HS-5 (cell line): ENCODE data around the gene MED27.

Source experiments
- DNase-seq: peaks from one replicate; pipeline ENCODE4 v3.0.0-alpha.2; 2012; ENCODE audit warnings: low read depth

MED27 gene

GRCh38 chr9:131876486-131876885 is 203.2 kb downstream of the MED27 start:
- DNase-seq: no peak

GRCh38 chr9:131875828-131876485 is 203.7 kb downstream of the MED27 start:
- DNase-seq: peak; percentile 47

- no peak for DNase-seq
Measured at GRCh38 chr9:131874916-131875670, 204.6 kb downstream of the MED27 start.

DNA sequence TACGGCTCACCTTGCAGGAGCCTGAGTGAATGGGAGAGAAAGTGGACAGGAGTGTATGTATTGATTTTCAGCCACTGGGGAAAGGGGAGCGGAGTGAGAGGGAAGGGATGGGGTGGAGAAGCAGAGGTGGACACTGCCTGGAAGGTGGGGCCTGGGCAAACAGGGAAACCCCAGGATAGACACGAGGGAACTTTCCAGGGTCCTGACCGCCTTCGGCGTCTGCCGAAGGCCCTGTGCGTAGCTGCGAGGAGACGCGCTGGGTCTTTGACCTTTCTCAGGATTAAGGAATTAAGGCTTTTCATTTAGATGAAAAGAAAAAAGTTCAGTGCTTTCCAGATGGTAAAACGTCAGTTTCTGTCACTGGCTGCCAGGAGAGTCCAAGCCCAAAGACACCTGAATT is 205.2 kb downstream of the MED27 start:
- DNase-seq: no peak

DNA sequence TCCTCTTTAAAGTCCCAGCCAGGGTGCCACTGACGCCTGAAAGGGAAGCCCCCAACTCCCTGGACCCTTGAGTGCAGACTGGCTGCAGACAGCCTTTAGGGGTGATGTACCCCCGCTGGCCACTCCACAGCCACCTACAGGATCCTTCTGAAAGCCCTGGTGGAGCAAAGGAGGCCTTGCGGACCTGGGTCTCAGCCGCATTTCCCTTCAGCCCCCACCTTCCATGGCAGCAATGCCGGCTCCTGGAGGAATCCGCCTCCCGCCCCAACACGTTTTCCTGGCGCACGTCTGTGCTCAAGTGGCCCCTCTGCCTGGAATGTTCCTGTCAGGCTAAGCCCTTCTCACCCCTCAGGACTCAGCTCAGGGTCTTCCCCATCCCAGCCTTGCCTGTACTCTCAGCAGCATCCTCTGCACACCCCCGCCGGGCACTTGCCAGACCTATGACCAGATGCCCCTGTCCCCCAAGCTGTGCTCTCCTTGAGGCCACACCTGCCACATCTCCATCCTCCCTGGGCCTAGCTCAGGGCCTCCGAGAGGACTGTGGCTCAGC is 205.7 kb downstream of the MED27 start:
- no peak for DNase-seq

DNA sequence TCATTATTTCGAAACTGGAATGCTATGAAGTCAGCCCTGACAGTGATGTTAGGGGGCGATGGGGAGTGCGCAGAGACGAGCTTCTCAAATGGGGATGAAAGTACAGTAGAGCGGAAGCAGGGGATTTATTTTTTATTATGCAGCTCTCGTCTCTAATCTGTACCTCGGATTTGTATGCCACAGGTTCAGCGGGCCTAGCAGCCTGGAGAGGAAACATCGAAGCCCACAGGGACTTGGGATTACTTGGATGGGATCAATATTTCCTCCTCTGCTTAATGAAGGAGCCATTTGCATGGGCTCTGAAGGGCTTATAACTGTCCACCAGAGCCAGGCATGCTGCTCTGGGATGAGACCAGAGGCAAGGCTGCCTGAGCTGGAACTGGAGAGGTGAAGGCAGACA is 206.3 kb downstream of the MED27 start:
- no peak for DNase-seq

- DNase-seq: no peak
Measured at GRCh38 chr9:131872702-131873101, 207.0 kb downstream of the MED27 start.

DNA sequence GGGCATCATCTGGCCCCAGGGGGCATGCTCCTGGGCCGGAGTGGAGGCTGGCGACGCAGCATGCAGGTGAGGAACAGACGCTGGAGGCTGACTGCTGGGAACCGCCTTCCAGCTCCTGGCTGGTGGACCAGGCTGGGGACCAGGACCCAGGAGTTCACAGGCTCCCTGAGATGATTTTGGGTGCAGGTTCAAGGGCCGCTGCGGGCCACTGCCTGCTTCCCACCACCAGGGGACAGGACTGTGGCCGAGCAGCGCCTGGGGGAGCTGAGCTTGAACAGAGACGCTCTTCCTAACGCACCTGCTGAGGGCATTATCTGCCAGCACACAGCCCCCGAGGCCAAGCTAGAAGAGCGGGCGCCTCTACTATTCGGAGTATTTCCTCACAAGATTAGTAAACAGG is 207.7 kb downstream of the MED27 start:
- no peak for DNase-seq

GRCh38 chr9:131870156-131870555 is 209.5 kb downstream of the MED27 start:
- DNase-seq: no peak

GRCh38 chr9:131869348-131869747 is 210.3 kb downstream of the MED27 start:
- DNase-seq: no peak

GRCh38 chr9:131868766-131869165 is 210.9 kb downstream of the MED27 start:
- DNase-seq: no peak

GRCh38 chr9:131867611-131868192 is 212.0 kb downstream of the MED27 start:
- no peak for DNase-seq

DNA sequence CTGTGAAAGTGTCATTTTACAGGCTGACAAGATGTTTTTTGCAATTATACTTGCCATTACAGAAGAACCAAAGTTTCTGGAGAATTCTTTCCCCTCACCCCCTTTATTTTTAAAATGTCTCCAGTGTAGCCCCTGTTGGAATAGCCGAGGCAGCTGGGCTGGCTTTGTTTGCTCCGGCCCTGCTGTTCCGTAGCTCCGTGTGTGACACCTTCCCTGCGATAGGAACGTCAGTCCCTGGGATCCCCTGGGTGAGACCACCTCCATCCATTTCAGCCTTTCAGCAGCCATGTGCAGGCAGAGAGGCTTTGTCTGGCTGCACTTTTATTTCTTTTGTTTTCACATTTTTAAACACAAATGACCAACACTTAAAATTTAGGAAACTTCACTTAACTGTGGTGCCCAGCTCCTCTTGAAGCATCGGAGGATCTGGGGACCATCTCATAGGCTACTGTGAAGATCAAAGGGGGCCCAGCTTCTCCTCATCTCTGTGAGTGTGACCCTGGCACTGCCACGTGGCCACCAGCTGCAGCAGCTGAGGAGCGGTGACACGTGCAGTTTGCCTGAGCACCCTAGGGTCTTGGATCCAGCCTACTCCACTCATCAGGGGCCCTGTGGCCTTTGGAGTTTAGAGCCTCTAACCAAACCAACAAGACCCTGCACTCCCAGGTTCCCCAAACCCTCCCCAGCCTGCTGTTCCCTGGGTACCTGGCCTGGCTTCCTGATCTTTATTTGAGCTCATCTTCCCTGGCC is 214.0 kb downstream of the MED27 start:
- no peak for DNase-seq

- DNase-seq: no peak
Measured at GRCh38 chr9:131864531-131864930, 215.1 kb downstream of the MED27 start.

- DNase-seq: no peak
Measured at GRCh38 chr9:131863306-131863896, 216.3 kb downstream of the MED27 start.

DNA sequence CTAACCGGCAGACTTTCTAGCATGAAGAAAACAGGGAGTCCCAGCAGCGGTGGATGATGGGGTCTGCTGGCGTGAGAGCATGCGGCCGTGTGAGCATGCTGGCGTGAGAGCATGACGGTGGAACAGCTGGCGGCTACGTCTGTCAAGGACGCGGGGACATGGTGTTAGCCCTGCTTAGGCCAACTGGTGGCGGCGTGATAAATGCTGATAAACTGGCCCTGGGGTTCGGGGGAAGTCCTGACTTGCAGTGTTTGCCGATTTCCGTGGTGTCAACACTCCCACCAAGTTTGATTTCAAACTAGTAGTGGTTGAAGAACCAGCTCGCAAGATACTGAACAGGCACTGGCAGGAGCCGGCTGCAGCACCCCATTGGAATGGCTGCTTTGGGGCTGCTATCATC is 217.4 kb downstream of the MED27 start:
- DNase-seq: no peak

DNA sequence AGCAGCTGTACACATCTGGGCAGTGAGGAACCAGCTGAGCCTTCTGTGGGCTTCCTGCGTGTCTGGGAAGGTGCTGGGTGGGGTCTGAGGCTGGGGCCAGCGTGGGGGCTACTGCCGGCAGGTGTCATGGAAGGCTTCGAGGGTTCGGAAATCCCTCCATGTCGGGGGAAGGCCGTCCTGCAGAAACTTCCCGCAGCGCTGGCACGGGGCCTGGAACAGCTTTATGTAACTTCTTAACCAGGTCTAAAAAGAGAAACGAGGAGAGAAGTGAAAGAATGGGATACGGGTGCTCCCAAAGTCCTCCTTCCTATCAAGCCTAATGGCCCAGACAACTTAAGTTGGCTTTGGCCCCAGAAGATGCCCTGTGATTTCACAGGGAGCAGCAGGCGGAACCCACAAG is 219.2 kb downstream of the MED27 start:
- no peak for DNase-seq

DNA sequence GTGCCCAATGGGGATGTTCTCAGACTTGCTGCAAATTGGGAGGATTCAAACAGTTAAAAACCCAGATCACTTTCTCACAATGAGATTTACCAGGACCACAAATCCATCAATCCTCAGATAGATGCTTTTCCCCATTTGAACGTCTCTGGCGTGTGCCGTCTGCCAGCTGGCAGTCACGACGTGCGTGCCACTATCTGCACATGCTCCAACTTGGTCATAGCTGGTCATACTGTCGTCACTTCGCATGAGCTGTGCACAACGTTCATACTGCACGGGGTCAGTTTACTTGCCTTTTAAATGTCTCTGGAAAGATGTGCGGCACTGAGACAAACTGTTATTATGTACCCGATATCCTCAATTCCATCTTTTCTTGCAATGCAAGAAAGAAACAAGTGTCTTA is 221.5 kb downstream of the MED27 start:
- DNase-seq: no peak

GRCh38 chr9:131856105-131856504 is 223.6 kb downstream of the MED27 start:
- DNase-seq: no peak

DNA sequence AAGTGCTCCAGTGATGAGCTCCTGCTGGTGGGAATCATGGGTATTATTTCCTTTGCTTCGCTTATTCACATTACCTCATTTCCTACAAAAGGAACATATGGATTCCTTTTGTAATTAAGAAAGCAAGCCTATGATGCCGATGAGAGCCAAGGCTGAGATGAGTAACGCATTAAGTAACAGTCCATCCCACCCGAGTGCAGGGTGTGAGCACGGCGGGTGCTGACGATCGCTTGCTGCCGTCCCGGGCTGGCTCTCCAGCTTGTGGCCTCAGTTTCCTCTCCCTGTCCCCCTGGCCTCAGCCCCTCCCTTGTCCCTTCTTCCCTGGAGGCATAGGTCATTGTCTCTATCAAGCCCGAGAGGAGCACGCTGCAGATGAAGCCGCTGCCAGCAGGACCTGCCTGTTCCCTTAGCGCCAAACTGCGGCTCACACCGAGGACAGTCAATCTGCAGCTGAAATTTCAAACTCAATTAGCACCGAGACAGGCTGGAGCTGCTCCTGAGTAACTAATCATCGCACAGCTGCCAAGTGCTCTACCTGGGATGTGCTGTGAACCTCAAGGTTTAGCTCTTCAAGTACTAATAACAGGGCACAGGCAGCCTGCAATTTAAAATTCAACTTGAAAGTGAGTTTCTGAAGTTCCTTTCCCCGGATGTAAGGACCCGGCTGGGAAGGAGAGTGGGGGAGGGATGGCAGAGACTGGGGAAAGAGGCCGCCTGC is 224.6 kb downstream of the MED27 start:
- DNase-seq: no peak

DNA sequence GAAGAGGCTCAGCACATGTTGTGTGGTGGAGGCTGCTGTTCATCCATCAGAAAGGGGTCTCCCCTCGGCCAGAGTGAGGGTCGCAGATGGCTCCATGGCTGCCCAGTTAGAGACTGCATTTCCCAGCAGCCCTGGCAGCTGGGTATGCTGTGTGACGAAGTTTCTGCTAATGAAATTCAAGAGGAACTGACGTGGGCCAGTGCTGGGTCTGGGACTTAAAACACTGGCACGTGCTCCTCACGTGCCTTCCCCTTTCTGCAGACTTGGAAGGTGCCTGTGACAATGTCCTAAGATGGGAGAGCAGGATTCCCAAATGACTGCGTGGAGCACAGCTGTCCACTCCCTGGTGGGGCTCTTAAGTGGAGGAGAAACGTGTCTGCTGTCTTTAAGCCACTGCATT is 225.3 kb downstream of the MED27 start:
- DNase-seq: no peak
